NB4 (cell line): Measurements from ENCODE around the gene ZNF830.
"Not testable (repeated sequence)": the region's sequence is repeated elsewhere in the genome, so short reads cannot be mapped to it uniquely, and the experiment has no call there.

ENCODE experiments used
- CTCF ChIP-seq: IDR thresholded peaks from one replicate; pipeline ENCODE4 v1.5.1; 2012; ENCODE audit warnings: low read depth, low read length
- MAX ChIP-seq: IDR thresholded peaks from 2 replicates; pipeline ENCODE4 v1.6.1; 2011; ENCODE audit warnings: low read depth, low read length
- MYC ChIP-seq: IDR thresholded peaks from 2 replicates; pipeline ENCODE4 v1.6.1; 2011; ENCODE audit warnings: low read depth, low read length
- POLR2A ChIP-seq: IDR thresholded peaks from 2 replicates; pipeline ENCODE4 v1.6.1; 2011; ENCODE audit warnings: mild to moderate bottlenecking; ENCODE audit not compliant: insufficient read length; ENCODE audit errors: extremely low read depth

GRCh38 chr17:35000965-35001364 is 39.6 kb downstream of the ZNF830 start:
- TF ChIP-seq POLR2A, CTCF, MAX, MYC: not testable (repeated sequence)
